Activated CD8-positive, alpha-beta T cell treated with anti-CD3 and anti-CD28 coated beads, Interleukin-2, amount 10 ng/mL, durations not matched to agents 7 days and 5 days (primary cell): Measurements from ENCODE around the gene YY1. TPM values are rescaled to one million over a fixed set of nuclear protein-coding genes. Genes with fewer than 3 reads are reported as not detected.

Source experiments
- ATAC-seq: fragments of 150-1000 bp; cut with Tn5 transposase; one replicate; pipeline ENCODE4 v1.10.0; 2021; ENCODE audit warnings: moderate library complexity
- CTCF ChIA-PET: fragments of 350-600 bp; sonication (Branson Sonifier 250); formaldehyde crosslinking; loops from one replicate; lab custom pipeline; 2021; ENCODE audit warnings: antibody characterized with exemption; lab: Charles Lee
- POLR2A ChIA-PET: fragments of 350-600 bp; sonication (Branson Sonifier 250); formaldehyde crosslinking; loops from one replicate; lab custom pipeline; 2021; ENCODE audit warnings: antibody characterized with exemption; lab: Charles Lee
- DNase-seq: peaks from one replicate; pipeline ENCODE4 v3.0.0-alpha.2; 2020
- H3K27ac Mint-ChIP-seq: one replicate; pipeline ENCODE4 v1.8.0; 2021; ENCODE audit warnings: mild to moderate bottlenecking, mixed read lengths
- H3K27me3 Mint-ChIP-seq: one replicate; pipeline ENCODE4 v1.8.0; 2021; ENCODE audit warnings: low read depth, mixed read lengths
- H3K36me3 Mint-ChIP-seq: one replicate; pipeline ENCODE4 v1.8.0; 2021; ENCODE audit warnings: low read depth, mixed read lengths
- H3K4me1 Mint-ChIP-seq: one replicate; pipeline ENCODE4 v1.8.0; 2021; ENCODE audit warnings: low read depth, mixed read lengths
- H3K4me3 Mint-ChIP-seq: one replicate; pipeline ENCODE4 v1.8.0; 2021; ENCODE audit warnings: mild to moderate bottlenecking, mixed read lengths
- H3K9me3 Mint-ChIP-seq: one replicate; pipeline ENCODE4 v1.8.0; 2022; ENCODE audit warnings: mixed read lengths; ENCODE audit not compliant: insufficient read depth
- microRNA-seq: library from miRNA; unstranded; fragments of <30 nt; microRNA quantifications from one replicate; pipeline ENCODE4 v1.2.0, GENCODE V29; 2022
- total RNA-seq, 2 experiments: library from RNA; stranded (reverse); gene quantifications; one replicate each; pipeline ENCODE4 v1.2.3, GENCODE V29; 2021

The YY1 gene
- total RNA-seq, 2 experiments from 2014 or later = 107 TPM

GRCh38 chr14:100332071-100332639, 93.2 kb downstream of the YY1 start:
- Mint-ChIP-seq H3K27me3 (no peaks in the 10 kb centered on the region), H3K36me3 (peaks cover 32% of the 10 kb centered on the region), H3K9me3 (no peaks in the 10 kb centered on the region), H3K27ac (no peak overlapping the region), H3K4me3 (no peak overlapping the region), H3K4me1 (no peaks in the 10 kb centered on the region)
- ChIA-PET POLR2A (no interaction called here), CTCF (no interaction called here)
- no peak for DNase-seq
- ATAC-seq = no peak

Small RNAs within 50 kb of the gene (microRNA-seq; reads per million reads assigned to microRNA genes)
- gene MIR345 (100 reads per million, percentile 60 among the genes with 10 or more reads in this experiment), gene MIR6764 (2.9 reads per million)

Other genes starting within 250 kb of the YY1 start
- 100 to 1,000 TPM; 863 to 926 TPM for gene EVL, start 173.7 kb upstream of the YY1 start, total RNA-seq
- under 1 TPM; 0.05 to 0.39 TPM for gene DEGS2, start 79.5 kb upstream of the YY1 start, total RNA-seq
- 10 to 100 TPM; 29.7 to 29.9 TPM for gene SLC25A29, start 67.3 kb downstream of the YY1 start, total RNA-seq
- gene SLC25A47, start 84.2 kb downstream of the YY1 start, total RNA-seq = not detected
- gene WDR25, start 137.3 kb downstream of the YY1 start, total RNA-seq = 1 to 10 TPM; 7.2 to 7.9 TPM